ENCODE results near the gene ZNF273. TPM values are rescaled to one million over a fixed set of nuclear protein-coding genes. Genes with fewer than 3 reads are reported as not detected.

ZNF273 gene
- polyA plus RNA-seq, 1 donor from 2014 or later, result 21.7 TPM

GRCh38 chr7:64876792-64877713, 26.0 kb upstream of the ZNF273 start:
- peak overlapping the region; percentile 34 for H3K9ac ChIP-seq (ENCODE audit: low read length)

GRCh38 chr7:64877714-64878610, 25.1 kb upstream of the ZNF273 start:
- H3K9ac ChIP-seq (ENCODE audit: low read length), result peak overlapping the region; percentile 34

More at GRCh38 chr7:64876792-64877713, 26.0 kb upstream of the ZNF273 start:
- no peaks in the 10 kb centered on the region for H3K9me2 ChIP-seq (ENCODE audit: insufficient read depth, low read length)
- no peaks in the 10 kb centered on the region for H3F3A ChIP-seq (ENCODE audit: insufficient read depth, low read length, poor library complexity, severe bottlenecking)
- H3K4me3 ChIP-seq (ENCODE audit: low read length), result peak overlapping the region; percentile 60
- H4K20me1 ChIP-seq (ENCODE audit: insufficient read depth), result no peaks in the 10 kb centered on the region
- H3K36me3 ChIP-seq (ENCODE audit: insufficient read depth, low read length), result no peaks in the 10 kb centered on the region
- no peaks in the 10 kb centered on the region for H3K79me2 ChIP-seq (replicated peaks; ENCODE audit: insufficient read depth, low read length)
- H2AFZ ChIP-seq (ENCODE audit: low read depth, low read length), result peak overlapping the region; percentile 27
- peaks cover 23% of the 10 kb centered on the region for H3K9me3 ChIP-seq (ENCODE audit: low read length)
- TF ChIP-seq EP300 (conservative IDR thresholded peaks at IDR 0.05; ENCODE audit: poor library complexity, severe bottlenecking) (peak; percentile 67), SMC3 (conservative IDR thresholded peaks at IDR 0.05; ENCODE audit: poor library complexity) (no peak), TAF1 (IDR thresholded peaks at IDR 0.05; ENCODE audit: low read depth) (no peak)
- peak overlapping the region; percentile 44 for H3K27ac ChIP-seq (ENCODE audit: low read length)
- no peaks in the 10 kb centered on the region for H3K27me3 ChIP-seq (ENCODE audit: insufficient read depth, low read depth, low read length)
- H3K4me2 ChIP-seq (ENCODE audit: low read length), result no peak overlapping the region

More at GRCh38 chr7:64877714-64878610, 25.1 kb upstream of the ZNF273 start:
- no peak overlapping the region for H3K4me2 ChIP-seq (ENCODE audit: low read length)
- H2AFZ ChIP-seq (ENCODE audit: low read depth, low read length), result peak overlapping the region; percentile 27
- no peaks in the 10 kb centered on the region for H3K27me3 ChIP-seq (ENCODE audit: insufficient read depth, low read depth, low read length)
- no peak for TF ChIP-seq RAD21 (conservative IDR thresholded peaks at IDR 0.05)
- TF ChIP-seq SMC3 (conservative IDR thresholded peaks at IDR 0.05; ENCODE audit: poor library complexity), result no peak
- TF ChIP-seq MXI1 (conservative IDR thresholded peaks at IDR 0.05; ENCODE audit: poor library complexity, severe bottlenecking), result no peak
- no peak for TF ChIP-seq REST (IDR thresholded peaks at IDR 0.05; ENCODE audit: borderline replicate concordance)
- TF ChIP-seq POLR2AphosphoS5 (IDR thresholded peaks at IDR 0.05), result no peak
- TF ChIP-seq CTCF (IDR thresholded peaks at IDR 0.05; ENCODE audit: poor library complexity, severe bottlenecking), result no peak
- TF ChIP-seq EZH2 (IDR thresholded peaks at IDR 0.05; ENCODE audit: borderline replicate concordance, insufficient read depth, low read length, poor library complexity, severe bottlenecking), result no peak
- no peak for TF ChIP-seq TAF1 (IDR thresholded peaks at IDR 0.05; ENCODE audit: low read depth)
- TF ChIP-seq EP300 (conservative IDR thresholded peaks at IDR 0.05; ENCODE audit: poor library complexity, severe bottlenecking), result no peak
- H4K20me1 ChIP-seq (ENCODE audit: insufficient read depth), result no peaks in the 10 kb centered on the region
- no peaks in the 10 kb centered on the region for H3F3A ChIP-seq (ENCODE audit: insufficient read depth, low read length, poor library complexity, severe bottlenecking)
- H3K79me2 ChIP-seq (replicated peaks; ENCODE audit: insufficient read depth, low read length), result no peaks in the 10 kb centered on the region
- peaks cover 28% of the 10 kb centered on the region for H3K9me3 ChIP-seq (ENCODE audit: low read length)
- H3K36me3 ChIP-seq (ENCODE audit: insufficient read depth, low read length), result no peaks in the 10 kb centered on the region
- H3K27ac ChIP-seq (ENCODE audit: low read length), result peak overlapping the region; percentile 44
- H3K9me2 ChIP-seq (ENCODE audit: insufficient read depth, low read length), result no peaks in the 10 kb centered on the region
- H3K4me3 ChIP-seq (ENCODE audit: low read length), result peak overlapping the region; percentile 60
